Measurements from ENCODE around the gene RCL1.

RCL1 gene

DNA sequence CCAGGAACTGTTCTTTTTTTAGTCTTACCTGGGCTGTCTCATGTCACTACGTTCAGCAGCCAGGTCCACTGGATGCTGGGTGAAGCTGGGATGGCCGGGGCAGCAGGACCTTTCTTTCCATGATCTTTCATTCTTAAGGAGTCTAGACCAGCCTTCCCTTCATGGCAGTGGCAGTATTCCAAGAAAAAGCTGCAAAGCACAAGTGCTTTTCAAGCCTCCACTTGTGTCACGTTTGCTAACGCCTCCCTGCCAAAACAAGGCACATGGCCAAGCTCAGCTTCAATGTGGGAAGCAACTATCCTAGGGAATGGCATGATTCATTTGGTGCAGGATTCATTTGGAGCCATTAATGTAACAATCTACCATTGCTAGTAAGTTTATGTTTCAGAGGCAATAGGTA lies 94.8 kb downstream of the RCL1 start:
- no peak overlapping the region for H3K27ac ChIP-seq (ENCODE audit: low read depth, low read length)
- H3F3A ChIP-seq (ENCODE audit: insufficient read depth) = no peaks in the 10 kb centered on the region
- H4K20me1 ChIP-seq (ENCODE audit: low read depth, low read length) = no peaks in the 10 kb centered on the region
- no peak overlapping the region for H3K4me3 ChIP-seq (ENCODE audit: insufficient read depth, low read length, poor library complexity, severe bottlenecking)
- no peaks in the 10 kb centered on the region for H3K36me3 ChIP-seq (ENCODE audit: low read length)
- H2AFZ ChIP-seq (ENCODE audit: low read depth, low read length, severe bottlenecking) = no peak overlapping the region
- no peaks in the 10 kb centered on the region for H3K27me3 ChIP-seq (ENCODE audit: low read length)
- no peaks in the 10 kb centered on the region for H3K79me2 ChIP-seq (ENCODE audit: insufficient read depth, low read length)
- TF ChIP-seq EZH2phosphoT487 (conservative IDR thresholded peaks at IDR 0.05; ENCODE audit: low read length) = no peak
- TF ChIP-seq, protein P1, sequence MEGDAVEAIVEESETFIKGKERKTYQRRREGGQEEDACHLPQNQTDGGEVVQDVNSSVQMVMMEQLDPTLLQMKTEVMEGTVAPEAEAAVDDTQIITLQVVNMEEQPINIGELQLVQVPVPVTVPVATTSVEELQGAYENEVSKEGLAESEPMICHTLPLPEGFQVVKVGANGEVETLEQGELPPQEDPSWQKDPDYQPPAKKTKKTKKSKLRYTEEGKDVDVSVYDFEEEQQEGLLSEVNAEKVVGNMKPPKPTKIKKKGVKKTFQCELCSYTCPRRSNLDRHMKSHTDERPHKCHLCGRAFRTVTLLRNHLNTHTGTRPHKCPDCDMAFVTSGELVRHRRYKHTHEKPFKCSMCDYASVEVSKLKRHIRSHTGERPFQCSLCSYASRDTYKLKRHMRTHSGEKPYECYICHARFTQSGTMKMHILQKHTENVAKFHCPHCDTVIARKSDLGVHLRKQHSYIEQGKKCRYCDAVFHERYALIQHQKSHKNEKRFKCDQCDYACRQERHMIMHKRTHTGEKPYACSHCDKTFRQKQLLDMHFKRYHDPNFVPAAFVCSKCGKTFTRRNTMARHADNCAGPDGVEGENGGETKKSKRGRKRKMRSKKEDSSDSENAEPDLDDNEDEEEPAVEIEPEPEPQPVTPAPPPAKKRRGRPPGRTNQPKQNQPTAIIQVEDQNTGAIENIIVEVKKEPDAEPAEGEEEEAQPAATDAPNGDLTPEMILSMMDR (IDR thresholded peaks at IDR 0.05; ENCODE audit: insufficient read depth, low read length, poor library complexity, severe bottlenecking) = no peak
- no peak overlapping the region for H3K9ac ChIP-seq (ENCODE audit: low read length)
- H3K9me2 ChIP-seq (replicated peaks; ENCODE audit: insufficient read depth, low read length) = no peaks in the 10 kb centered on the region
- H3K4me2 ChIP-seq (ENCODE audit: low read depth, low read length, poor library complexity, severe bottlenecking) = no peak overlapping the region
- no peaks in the 10 kb centered on the region for H3K9me3 ChIP-seq (ENCODE audit: insufficient read depth, low read length)

GRCh38 chr9:4890242-4890641 lies 97.5 kb downstream of the RCL1 start:
- Histone ChIP-seq H3K36me3 (ENCODE audit: low read length) (no peaks in the 10 kb centered on the region), H4K20me1 (ENCODE audit: low read depth, low read length) (no peaks in the 10 kb centered on the region), H3K9ac (ENCODE audit: low read length) (no peak overlapping the region), H3K9me2 (replicated peaks; ENCODE audit: insufficient read depth, low read length) (no peaks in the 10 kb centered on the region), H3K27me3 (ENCODE audit: low read length) (no peaks in the 10 kb centered on the region), H3F3A (ENCODE audit: insufficient read depth) (no peaks in the 10 kb centered on the region), H2AFZ (ENCODE audit: low read depth, low read length, severe bottlenecking) (no peak overlapping the region), H3K27ac (ENCODE audit: low read depth, low read length) (no peak overlapping the region), H3K4me2 (ENCODE audit: low read depth, low read length, poor library complexity, severe bottlenecking) (no peak overlapping the region), H3K4me3 (ENCODE audit: insufficient read depth, low read length, poor library complexity, severe bottlenecking) (no peak overlapping the region), H3K9me3 (ENCODE audit: insufficient read depth, low read length) (no peaks in the 10 kb centered on the region), H3K79me2 (ENCODE audit: insufficient read depth, low read length) (no peaks in the 10 kb centered on the region)
- no peak for TF ChIP-seq EZH2phosphoT487 (conservative IDR thresholded peaks at IDR 0.05; ENCODE audit: low read length)
- TF ChIP-seq, protein P1 (IDR thresholded peaks at IDR 0.05; ENCODE audit: insufficient read depth, low read length, poor library complexity, severe bottlenecking) = no peak

DNA sequence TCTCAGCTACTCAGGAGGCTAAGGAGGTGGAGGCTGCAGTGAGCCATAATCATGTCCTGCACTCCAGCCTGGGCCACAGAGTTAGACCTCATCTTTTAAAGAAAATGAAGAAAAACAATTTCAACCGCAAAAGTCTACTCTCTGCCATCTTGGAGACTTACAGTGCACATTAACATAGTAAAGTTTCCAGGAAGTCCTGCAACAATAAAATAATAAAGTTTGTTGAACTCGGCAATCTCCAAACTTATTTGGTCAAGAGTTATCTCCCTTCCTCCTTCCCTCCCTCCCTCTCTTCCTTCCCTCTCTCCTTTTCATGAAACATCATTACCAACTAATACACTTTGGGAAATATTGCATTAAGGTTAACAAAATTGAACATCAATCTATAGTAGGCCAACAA lies 98.2 kb downstream of the RCL1 start:
- H3K4me3 ChIP-seq (ENCODE audit: insufficient read depth, low read length, poor library complexity, severe bottlenecking) = no peak overlapping the region
- H3K4me2 ChIP-seq (ENCODE audit: low read depth, low read length, poor library complexity, severe bottlenecking) = no peak overlapping the region
- TF ChIP-seq, protein P1 (IDR thresholded peaks at IDR 0.05; ENCODE audit: insufficient read depth, low read length, poor library complexity, severe bottlenecking) = no peak
- TF ChIP-seq EZH2phosphoT487 (conservative IDR thresholded peaks at IDR 0.05; ENCODE audit: low read length) = no peak
- no peak overlapping the region for H3K9ac ChIP-seq (ENCODE audit: low read length)
- no peak overlapping the region for H2AFZ ChIP-seq (ENCODE audit: low read depth, low read length, severe bottlenecking)
- H3K36me3 ChIP-seq (ENCODE audit: low read length) = no peaks in the 10 kb centered on the region
- H3K79me2 ChIP-seq (ENCODE audit: insufficient read depth, low read length) = no peaks in the 10 kb centered on the region
- H3K9me3 ChIP-seq (ENCODE audit: insufficient read depth, low read length) = no peaks in the 10 kb centered on the region
- H3K27me3 ChIP-seq (ENCODE audit: low read length) = no peaks in the 10 kb centered on the region
- no peak overlapping the region for H3K27ac ChIP-seq (ENCODE audit: low read depth, low read length)
- no peaks in the 10 kb centered on the region for H3K9me2 ChIP-seq (replicated peaks; ENCODE audit: insufficient read depth, low read length)
- no peaks in the 10 kb centered on the region for H3F3A ChIP-seq (ENCODE audit: insufficient read depth)
- H4K20me1 ChIP-seq (ENCODE audit: low read depth, low read length) = no peaks in the 10 kb centered on the region

All from SU-DHL-6 (cell line).